Testis (tissue), 2 donors: ENCODE data around the gene FAM107B.

ENCODE experiments used
- POLR2A ChIP-seq: fragments of 450-650 bp; IDR thresholded peaks from one replicate; pipeline ENCODE4 v1.6.1; 2017; ENCODE audit warnings: antibody characterized with exemption, mild to moderate bottlenecking, moderate library complexity
- TF ChIP-seq, protein P1 (sequence below), 3 experiments: fragments of 450-650 bp in 2 of 3; fragments of 200-600 bp in 1 of 3; sonication (generic) in 1 of 3; IDR thresholded peaks; one replicate each; pipeline ENCODE4 v1.5.1; 2016 to 2019; ENCODE audit warnings: antibody characterized with exemption in 3 of 3, mild to moderate bottlenecking in 2 of 3, moderate library complexity in 1 of 3

- TF ChIP-seq, protein P1, sequence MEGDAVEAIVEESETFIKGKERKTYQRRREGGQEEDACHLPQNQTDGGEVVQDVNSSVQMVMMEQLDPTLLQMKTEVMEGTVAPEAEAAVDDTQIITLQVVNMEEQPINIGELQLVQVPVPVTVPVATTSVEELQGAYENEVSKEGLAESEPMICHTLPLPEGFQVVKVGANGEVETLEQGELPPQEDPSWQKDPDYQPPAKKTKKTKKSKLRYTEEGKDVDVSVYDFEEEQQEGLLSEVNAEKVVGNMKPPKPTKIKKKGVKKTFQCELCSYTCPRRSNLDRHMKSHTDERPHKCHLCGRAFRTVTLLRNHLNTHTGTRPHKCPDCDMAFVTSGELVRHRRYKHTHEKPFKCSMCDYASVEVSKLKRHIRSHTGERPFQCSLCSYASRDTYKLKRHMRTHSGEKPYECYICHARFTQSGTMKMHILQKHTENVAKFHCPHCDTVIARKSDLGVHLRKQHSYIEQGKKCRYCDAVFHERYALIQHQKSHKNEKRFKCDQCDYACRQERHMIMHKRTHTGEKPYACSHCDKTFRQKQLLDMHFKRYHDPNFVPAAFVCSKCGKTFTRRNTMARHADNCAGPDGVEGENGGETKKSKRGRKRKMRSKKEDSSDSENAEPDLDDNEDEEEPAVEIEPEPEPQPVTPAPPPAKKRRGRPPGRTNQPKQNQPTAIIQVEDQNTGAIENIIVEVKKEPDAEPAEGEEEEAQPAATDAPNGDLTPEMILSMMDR (IDR thresholded peaks at IDR 0.05): no peak
- TF ChIP-seq POLR2A: no peak
These were observed 205.2 kb downstream of the FAM107B start for GRCh38 chr10:14569274-14570060.
